Head of caudate nucleus (tissue), 42 donors: Measurements from ENCODE around the gene LRCH1.
"Not testable (repeated sequence)": the region's sequence is repeated elsewhere in the genome, so short reads cannot be mapped to it uniquely, and the experiment has no call there.

ENCODE experiments used
- DNase-seq, 42 donors: peaks; one replicate each; pipeline versions ENCODE4 v3.0.0 to v3.0.0-alpha.2; 2020 to 2021; ENCODE audit warnings: mixed read lengths in 7 of 42
- intact Hi-C: fragments of 100-400 bp; cut with DNase I; formaldehyde crosslinking; loops from one replicate; pipeline ENCODE4 v1.15.0; 2022

LRCH1 gene

GRCh38 chr13:46751811-46752635, 199.1 kb downstream of the LRCH1 start:
- intact Hi-C loops = no loop called here
- peak in 2 of 42 donors; percentile 9 to 10 for DNase-seq

DNA sequence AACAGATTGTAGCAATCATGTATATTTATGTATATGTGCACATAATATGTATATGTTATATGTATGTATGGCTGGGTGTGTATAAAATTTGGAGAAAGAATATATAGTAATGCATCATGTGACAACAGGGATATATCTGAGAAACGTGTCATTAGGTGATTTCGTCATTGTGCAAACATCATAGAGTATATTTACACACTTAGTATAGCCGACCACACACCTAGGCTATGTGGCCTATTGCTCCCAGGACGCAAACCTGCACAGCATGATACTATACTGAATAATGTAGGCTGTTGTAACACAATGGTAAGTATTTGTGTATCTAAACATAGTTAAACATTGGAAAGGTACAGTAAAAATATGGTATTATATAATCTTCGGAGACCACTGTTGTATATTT, 200.2 kb downstream of the LRCH1 start:
- intact Hi-C loops = no loop called here
- no peak for DNase-seq

- intact Hi-C loops = no loop called here
- DNase-seq = no peak
Observed at GRCh38 chr13:46753917-46754316, 200.9 kb downstream of the LRCH1 start.

DNA sequence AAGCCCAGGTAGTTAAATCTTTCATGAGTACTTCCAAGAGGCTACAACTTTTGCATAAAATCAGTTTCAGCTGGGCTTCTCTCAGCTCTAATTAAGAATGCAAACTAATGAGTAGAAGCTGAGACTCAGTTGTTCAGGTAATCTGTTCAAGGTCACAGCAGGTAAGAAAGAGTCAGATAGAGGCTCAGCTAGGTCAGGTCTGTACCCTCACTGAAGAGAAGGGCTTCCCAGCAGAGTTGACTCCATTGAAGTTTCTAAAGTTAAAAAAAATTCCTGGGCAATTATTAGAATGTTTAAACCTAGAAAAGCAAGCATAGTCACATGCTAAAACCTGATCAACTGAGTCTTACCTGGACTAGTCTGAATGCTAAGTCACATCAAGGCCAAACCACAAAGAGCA, 201.8 kb downstream of the LRCH1 start:
- DNase-seq = no peak
- intact Hi-C loops = no loop called here

- intact Hi-C loops = not testable (repeated sequence)
Observed at GRCh38 chr13:46755508-46755907, 202.5 kb downstream of the LRCH1 start.

GRCh38 chr13:46756977-46757376, 204.0 kb downstream of the LRCH1 start:
- intact Hi-C loops = no loop called here
- DNase-seq = no peak

More at GRCh38 chr13:46755508-46755907, 202.5 kb downstream of the LRCH1 start:
- DNase-seq = not testable (repeated sequence)

GRCh38 chr13:46757640-46758039, 204.7 kb downstream of the LRCH1 start:
- DNase-seq = no peak
- intact Hi-C loops = no loop called here

DNA sequence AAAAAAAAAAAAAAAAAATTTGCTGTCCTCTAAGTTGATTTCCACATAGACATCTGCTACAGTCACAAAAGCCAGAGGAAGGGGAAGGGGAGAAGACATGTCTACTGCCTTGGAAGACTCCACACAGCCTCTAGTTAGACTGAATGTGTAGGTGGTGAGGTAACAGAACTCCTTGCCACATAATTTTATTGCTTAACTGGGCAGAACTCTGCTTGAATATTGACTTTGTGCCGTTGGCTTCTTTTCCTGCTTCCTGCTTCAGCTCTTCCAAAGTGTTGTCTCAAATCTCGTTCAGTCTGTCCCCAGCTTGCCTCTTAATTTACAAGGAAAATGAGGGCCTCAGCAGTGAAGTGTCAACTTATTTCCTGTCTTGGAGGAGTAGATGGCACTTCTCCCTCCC, 206.9 kb downstream of the LRCH1 start:
- intact Hi-C loops = no loop called here
- no peak for DNase-seq

DNA sequence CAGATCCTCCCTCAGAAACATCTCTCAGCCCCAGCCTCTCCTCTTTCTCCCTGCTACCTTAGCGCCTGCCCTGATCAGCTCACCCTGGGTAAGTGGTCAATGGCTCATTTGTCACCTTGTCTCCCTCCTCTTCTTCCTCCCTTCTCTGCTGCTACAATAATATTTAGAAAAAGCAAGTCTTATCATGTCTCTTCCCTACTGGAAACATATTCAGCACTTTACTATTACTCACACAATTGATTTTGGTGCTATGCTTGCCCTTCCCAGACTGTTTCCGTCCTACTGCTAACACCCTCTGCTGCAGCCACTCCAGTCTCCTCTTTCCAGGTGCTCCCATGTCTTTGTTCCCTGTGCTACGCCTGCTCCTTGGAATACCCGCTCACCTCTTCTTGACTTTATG, 208.2 kb downstream of the LRCH1 start:
- DNase-seq = no peak
- intact Hi-C loops = no loop called here

- DNase-seq = no peak
- intact Hi-C loops = no loop called here
Observed at GRCh38 chr13:46761866-46762265, 208.9 kb downstream of the LRCH1 start.

DNA sequence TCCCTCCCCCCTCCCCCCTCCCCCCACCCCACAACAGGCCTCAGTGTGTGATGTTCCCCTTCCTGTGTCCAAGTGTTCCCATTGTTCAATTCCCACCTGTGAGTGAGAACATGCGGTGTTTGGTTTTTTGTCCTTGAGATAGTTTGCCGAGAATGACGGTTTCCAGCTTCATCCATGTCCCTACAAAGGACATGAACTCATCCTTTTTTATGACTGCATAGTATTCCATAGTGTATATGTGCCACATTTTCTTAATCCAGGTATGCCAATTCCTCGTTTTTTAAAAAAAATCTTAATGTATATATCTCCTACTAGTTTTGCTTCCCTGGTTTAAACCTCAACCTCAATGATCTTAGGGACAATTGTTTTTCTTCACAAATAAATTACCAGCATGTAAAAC, 217.0 kb downstream of the LRCH1 start:
- intact Hi-C loops, DNase-seq: not testable (repeated sequence)

DNA sequence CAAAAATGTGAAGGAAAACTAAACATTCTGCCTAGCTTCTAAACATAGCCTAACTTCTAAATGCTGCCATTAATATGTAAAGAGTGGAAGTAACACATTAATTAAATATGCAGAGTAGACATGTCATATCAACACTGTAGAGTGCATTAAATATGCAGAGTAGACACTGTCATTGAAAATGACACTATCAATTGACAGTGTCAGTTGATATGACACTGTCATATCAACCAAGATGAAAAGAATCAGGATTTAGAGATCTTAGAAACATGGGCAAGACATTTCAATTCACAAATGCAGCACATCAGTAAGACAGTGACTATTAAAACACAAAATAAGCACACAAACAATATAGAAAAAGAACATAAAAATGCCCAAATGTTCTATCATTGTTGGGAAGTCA, 218.7 kb downstream of the LRCH1 start:
- intact Hi-C loops = no loop called here
- DNase-seq = no peak

GRCh38 chr13:46773541-46773940, 220.6 kb downstream of the LRCH1 start:
- intact Hi-C loops = no loop called here
- DNase-seq = no peak

DNA sequence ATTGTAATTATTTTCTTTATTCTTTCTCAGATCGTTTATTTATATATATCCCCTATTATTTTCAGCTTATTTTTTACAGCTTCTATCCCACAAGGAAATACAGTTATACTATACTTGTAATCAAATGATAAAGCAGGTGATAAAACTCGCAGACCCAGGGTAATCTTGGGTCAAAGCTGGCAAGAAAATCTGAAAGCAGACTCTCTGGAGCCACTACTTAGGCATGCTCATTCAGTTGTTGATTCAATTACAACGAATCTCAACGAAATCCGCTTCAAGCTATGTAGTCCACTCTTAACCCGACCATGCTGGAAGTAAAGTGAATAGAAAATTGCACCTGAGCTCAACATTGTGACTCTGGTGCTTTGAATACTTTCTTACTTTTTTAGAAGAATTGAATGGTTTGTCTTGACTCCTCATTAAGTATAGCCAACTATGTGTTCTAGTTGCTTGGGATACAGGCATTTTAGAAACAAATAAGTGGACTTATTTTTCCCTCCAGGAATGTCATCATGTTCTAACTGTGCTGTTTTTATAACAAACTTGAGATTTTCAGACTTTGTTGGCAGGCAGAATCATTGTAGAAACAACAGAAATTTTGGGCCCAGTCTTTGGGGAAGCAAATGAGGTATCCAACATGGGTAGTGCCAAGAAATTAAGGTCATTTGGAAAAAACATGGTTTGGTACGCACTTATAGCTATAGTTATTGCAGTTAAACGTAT, 222.6 kb downstream of the LRCH1 start:
- DNase-seq = no peak
- intact Hi-C loops = no loop called here

- no peak for DNase-seq
- intact Hi-C loops = no loop called here
Observed at GRCh38 chr13:46778095-46778494, 225.1 kb downstream of the LRCH1 start.

DNA sequence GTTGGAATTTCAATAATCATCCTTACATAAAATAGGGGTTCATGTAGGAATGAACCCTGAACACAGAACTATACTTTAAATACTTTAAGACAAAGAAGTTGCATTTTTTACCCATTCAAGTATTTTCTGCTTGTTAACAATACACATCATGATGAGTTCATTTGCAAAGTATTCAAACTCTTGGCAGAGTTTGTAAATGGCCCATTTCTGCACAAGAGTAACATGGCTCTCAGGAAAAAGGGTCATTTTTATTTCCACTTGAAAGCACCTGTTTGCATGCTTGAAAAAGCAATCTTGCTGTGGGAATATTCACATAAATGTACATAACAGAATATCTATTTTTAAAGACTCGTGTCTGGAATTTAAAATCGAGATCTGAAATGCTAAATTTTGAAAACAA, 225.9 kb downstream of the LRCH1 start:
- intact Hi-C loops = no loop called here
- DNase-seq = no peak

- intact Hi-C loops = no loop called here
- DNase-seq = no peak
Observed at GRCh38 chr13:46782066-46782465, 229.1 kb downstream of the LRCH1 start.

- no peak for DNase-seq
- intact Hi-C loops = no loop called here
Observed at GRCh38 chr13:46782691-46783090, 229.7 kb downstream of the LRCH1 start.

GRCh38 chr13:46783504-46783903, 230.5 kb downstream of the LRCH1 start:
- intact Hi-C loops = no loop called here
- no peak for DNase-seq

DNA sequence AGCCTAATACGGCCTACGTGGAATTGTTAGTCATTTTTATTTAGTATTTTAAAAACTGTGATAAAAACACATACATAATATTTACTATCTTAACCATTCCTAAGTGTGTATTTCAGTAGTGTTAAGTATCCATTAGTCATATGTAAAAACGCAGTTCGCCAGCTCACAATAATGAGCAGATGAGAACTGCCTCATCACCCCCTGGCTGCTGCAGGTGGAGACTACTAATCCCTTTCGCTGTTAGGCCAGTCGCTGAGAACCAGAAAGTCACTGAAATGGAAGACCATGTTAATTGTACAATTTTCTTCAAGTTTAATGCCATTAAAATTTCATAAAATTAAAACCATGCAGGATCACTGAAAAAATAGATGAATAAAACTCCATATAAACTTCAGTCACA, 242.4 kb downstream of the LRCH1 start:
- intact Hi-C loops = no loop called here
- no peak for DNase-seq

- DNase-seq = no peak
- intact Hi-C loops = no loop called here
Observed at GRCh38 chr13:46796129-46796514, 243.2 kb downstream of the LRCH1 start.
